Stimulated activated CD4-positive, alpha-beta T cell treated with anti-CD3 and anti-CD28 coated beads, TNF-alpha, amount 100 ng/mL, for 48 hours (primary cell): ENCODE data around the gene SLC26A11.
"Not testable (repeated sequence)": the region's sequence is repeated elsewhere in the genome, so short reads cannot be mapped to it uniquely, and the experiment has no call there.

Experiments
- DNase-seq, 3 donors: peaks; one replicate each; pipeline ENCODE4 v3.0.0-alpha.2; 2020; ENCODE audit warnings: low read depth in 3 of 3

Gene SLC26A11

DNA sequence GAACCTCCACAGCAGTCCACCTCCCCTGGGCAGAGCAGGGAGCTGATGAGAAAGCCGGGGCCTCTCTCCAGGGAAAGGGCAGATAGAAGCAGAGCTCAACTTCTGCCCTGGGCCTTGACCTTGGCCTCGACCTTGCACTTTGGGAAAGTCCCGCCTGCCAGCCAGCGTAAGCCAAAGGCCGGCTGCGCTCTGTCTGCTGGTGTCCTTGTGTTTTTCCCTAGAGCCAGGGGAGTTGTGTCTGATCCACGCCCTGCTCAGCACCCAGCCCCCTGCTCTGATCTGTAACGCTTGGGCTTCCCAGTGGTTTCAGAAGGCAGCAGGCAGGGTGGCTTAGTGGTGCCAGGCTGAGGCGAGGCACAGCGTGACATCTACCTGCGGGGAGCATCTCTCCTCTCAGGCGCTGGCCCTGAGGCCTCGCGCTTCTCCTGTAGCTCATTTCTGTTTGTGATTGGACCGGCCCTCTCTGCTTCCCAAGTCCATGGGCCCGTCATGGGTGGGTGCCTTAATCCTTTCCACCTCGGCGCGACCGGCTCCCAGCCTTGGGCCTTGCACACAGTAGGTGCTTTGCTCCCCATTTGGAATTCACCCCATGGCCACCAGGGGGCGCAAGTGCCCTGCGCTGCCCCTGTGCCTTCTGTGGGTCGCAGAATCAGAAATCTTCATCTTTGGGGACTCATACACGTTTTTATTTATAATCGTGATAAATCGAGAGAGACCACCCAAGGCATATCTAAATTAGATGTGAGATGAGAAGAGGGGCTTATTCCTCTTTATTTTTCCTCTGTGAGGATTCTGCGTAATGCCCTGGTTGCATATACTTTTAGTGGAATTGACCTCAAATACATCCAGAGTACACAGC, 24.3 kb upstream of the SLC26A11 start:
- peak; percentile 23 to 39 (median 26) for DNase-seq

DNA sequence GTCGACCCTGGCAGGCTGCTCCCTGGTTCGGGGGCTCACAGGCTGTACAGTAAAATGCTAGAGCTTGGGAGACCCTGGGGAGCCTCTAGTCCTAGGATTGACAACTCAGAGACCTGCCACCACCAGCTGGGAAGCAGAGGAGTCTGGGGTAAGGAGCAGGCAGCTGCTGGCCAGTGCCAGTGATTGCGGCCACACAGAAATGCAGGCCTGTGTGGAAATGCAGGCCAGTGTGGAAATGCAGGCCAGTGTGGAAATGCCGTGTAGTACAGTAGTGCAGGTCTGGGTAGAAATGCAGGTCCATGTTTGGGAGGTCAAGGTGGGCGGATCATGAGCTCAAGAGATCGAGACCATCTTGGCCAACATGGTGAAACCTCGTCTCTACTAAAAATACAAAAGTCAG, 23.6 kb upstream of the SLC26A11 start:
- no peak for DNase-seq

DNA sequence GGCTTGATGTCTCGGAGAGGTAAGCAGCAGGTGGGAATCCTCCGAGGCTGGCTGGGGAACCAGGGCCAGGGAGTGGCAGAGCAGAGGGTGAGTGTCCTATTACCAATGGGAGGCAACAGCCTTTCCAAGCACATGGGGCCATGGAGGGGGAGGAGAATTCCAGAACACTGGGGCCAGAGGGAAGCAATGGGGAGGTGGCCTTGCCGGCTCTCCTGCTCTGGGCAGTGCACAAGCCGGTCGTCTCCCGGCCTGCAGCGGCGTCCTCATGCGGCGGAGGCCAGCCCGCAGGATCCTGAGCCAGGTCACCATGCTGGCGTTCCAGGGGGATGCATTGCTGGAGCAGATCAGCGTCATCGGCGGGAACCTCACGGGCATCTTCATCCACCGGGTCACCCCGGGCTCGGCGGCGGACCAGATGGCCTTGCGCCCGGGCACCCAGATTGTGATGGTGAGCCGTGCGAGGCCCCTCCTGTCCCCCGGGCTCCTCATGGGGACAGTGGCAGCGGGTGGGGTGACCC, 22.0 kb upstream of the SLC26A11 start:
- DNase-seq = no peak

DNA sequence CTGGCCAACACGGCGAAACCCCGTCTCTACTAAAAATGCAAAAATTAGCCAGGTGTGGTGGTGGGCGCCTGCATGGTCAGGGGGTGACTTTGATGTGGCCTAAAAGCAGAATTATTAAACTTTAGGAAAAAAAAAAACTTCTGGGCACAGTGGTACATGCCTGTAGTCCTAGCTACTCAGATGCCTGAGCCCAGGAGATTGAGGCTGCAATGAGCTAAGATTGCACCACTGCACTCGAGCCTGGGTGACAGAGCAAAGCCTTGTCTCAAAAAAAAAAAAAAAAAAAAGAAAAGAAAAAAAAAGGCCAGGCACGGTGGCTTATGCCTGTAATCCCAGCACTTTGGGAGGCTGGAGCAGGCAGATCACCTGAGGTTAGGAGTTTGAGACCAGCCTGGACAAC, 20.9 kb upstream of the SLC26A11 start:
- DNase-seq = not testable (repeated sequence)

DNA sequence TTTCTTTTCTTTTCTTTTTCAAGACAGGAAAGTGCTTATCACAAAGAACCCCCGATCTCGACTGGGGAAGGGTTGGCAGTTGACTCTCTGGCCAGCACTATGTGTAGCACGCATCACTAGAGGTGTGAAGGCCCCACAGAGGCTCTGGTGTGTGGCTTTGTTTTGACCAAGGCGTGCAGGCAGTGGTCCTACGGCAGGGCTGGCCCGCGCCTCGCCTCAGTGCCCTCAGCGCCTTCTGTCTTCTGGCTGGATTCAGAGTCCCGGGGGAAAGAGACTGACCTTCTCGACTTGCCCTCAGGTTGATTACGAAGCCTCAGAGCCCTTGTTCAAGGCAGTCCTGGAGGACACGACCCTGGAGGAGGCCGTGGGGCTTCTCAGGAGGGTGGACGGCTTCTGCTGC, 18.8 kb upstream of the SLC26A11 start:
- no peak for DNase-seq

DNA sequence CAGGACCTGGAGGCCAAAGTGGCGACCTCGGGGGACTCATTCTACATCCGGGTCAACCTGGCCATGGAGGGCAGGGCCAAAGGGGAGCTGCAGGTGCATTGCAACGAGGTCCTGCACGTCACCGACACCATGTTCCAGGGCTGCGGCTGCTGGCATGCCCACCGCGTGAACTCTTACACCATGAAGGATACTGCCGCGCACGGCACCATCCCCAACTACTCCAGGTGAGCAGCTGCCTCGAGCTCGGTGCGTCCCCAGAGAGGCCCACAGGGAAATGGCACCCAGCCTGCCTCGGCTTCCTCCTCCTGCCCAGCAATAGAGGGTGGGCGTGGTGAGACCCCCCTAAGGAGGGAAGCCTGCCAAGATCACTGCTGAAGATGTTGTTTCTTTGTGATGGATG, 18.0 kb upstream of the SLC26A11 start:
- no peak for DNase-seq

DNA sequence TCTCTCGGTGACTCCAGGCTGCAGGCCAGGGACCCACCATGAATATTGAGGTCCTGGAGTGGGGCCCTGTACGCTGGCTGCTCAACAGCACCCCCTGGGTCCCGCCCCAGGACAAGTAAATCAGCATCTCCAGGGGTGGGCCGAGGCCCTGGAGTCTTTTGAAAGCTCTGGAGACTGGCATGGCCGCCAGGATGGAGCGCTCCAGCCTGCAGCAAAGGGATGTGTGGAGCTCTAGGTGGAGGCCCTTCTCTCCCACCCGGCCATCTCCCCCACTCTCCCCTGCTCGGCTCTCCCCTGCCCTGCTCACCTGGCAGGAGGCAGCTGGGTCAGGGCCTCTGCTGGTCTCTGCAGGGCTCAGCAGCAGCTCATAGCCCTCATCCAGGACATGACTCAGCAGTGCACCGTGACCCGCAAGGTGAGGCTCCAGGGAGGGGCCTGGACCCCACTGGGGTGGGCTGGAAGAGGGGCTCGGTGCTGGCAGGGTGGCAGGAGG, 16.7 kb upstream of the SLC26A11 start:
- no peak for DNase-seq

DNA sequence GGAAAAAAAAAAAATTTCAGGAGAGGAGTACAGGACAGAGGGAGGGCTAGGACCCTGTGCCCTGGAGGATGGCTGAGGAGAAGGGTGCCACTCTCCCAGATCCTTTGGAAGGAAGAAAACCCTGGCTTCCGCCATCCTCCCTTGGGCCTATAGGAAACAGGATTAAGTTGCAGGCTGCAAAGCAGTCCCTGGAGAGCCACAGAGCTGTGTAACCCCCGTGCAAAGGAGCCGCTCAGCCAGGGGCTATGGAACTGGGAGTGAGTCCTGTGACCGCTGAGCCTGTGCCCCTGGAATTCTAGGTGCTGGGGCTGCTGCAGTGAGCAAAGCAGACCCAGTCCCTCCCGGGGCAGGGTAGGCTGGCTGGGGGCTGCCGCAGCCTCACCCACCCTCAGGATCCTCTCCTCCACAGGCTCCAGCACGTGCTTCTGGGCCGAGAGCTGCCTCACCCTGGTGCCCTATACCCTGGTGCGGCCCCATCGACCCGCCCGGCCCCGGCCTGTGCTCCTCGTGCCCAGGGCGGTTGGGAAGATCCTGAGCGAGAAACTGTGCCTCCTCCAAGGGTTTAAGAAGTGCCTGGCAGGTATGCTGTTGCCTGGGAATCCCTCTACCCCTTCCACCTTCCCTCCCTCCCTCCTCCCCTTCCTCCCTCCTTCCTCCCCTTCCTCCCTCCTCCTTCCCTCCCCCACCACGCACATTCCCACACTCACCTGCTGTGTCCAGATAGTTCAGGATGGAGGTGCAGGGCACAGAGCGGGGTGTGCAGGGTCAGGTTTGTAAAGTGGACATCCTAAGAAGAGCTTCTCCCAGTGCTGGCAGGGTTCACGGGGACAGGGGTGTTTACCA, 15.4 kb upstream of the SLC26A11 start:
- DNase-seq = no peak

DNA sequence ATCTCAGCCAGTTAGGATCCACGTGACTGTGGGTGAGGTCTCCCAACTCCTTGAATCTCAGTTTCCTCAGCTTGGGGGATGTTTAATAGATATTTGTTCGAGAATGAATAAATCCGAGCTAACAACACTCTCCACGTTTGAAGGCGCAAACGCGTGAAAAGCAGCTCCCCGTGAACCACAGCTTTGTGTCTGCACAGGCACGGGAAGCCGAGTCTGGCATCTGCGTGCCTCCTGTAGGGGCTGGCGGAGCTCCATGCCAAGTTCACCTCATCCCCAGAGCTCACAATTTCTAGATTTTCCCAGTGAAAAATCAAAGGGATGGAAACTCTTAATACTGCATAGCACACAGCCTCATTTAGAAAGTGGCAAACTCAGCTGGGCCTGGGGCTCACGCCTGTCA, 14.4 kb upstream of the SLC26A11 start:
- DNase-seq = no peak

DNA sequence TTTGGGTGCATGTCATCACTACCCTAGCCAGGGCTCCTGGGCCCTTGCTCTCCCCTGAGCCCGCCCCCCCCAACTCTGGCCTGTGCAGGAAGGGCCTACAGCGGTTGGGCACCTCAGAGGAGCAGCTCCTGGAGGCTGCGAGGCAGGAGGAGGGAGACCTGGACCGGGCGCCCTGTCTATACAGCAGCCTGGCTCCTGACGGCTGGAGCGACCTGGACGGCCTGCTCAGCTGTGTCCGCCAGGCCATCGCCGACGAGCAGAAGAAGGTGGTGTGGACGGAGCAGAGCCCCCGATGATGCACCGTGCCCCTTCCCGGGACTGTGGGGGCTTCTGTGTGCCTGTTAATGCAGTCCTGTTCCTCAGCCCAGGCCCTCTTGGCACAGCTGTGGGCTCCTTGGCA, 12.2 kb upstream of the SLC26A11 start:
- no peak for DNase-seq

DNA sequence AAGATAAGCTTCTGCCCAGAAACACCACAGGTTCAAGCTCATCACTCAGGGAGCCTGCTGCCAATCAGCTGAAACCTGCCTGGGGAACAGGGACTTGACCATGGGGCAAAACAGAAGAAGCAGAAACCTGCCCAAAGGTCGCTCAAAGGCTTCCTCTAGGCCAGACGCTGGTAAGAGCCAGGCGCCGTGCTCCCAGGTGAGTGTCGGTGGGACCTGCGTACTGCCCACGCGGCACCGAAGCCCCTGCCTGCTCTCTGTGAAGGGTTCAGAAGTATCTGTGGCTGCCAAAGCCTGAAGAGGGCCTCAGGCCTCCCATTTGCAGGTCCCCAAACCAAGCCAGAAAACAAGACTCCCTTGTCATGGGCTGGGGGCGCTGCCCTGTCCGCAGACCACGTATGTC, 10.5 kb upstream of the SLC26A11 start:
- DNase-seq = no peak

DNA sequence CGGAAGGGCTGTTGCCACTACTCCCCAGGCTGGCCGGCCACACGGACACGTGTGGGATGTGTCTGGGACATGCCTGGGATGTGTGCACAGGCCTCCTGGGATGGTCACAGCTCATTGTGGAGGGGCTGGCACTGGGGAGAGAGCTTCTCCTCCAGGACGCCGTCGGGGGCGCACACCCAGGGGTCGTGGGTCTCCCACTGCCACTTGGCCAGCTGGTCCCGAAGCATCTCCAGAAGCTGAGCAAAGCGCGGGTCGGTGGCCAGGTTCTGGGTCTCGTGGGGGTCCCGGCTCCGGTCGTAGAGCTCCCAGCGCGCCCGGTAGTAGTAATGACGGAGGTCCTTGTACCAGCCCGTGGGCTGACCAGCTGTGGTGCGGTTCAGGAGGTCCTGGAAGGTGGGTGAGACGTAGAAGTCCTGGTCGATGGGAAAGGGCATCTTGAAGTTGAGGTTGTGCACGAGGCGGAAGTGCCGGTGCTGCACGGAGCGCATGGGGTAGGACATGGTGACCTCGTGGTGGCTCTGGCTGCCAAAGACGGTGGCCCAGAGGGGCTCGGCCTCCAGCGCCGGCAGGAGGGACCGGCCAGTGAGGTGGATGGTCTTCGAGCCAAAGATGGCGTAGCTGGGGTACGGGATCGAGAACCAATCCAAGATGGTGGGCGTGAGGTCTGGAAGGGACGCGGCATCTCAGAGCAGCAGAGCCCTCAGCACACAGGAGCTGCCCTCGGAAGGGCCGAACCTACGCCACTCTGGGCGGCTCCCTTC, 9.7 kb upstream of the SLC26A11 start:
- DNase-seq = no peak

DNA sequence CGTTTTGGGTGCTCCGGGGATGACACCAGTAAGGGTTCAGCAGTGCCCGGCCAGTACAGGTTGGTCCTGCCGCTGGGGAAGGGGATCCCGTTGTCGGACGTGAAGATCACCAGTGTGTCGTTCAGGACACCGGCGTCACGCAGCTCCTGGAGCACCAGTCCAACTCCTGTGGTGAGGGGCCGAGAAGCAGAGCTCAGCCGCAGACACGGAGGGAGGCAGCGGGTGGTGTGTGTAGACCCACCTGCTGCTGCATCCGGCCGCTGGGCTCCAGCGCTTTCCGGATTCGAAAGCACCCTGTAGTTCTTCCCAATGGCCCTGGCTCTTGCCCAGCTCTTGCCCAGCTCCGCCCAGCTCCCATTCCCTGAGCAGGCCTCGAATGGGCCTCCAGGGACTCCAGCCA, 8.1 kb upstream of the SLC26A11 start:
- DNase-seq = no peak

DNA sequence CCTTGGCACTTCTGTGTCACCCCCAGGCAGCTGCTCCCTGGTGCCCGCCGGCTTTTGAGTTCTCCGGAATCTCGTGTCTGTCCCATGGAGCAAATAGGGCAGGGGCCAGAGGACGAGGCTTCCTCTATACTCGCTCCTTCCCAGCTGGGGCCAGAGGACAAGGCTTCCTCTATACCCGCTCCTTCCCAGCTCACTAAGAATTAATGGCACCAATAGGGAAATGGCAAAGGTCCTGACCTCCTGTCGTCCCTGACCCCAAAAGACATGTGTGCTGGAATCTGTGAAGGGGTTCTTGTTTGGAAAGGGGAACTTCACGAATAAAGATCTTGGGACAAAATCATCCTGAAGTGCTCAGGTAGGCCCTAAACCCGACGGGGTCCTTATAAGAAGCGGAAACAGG, 7.7 kb upstream of the SLC26A11 start:
- no peak for DNase-seq

DNA sequence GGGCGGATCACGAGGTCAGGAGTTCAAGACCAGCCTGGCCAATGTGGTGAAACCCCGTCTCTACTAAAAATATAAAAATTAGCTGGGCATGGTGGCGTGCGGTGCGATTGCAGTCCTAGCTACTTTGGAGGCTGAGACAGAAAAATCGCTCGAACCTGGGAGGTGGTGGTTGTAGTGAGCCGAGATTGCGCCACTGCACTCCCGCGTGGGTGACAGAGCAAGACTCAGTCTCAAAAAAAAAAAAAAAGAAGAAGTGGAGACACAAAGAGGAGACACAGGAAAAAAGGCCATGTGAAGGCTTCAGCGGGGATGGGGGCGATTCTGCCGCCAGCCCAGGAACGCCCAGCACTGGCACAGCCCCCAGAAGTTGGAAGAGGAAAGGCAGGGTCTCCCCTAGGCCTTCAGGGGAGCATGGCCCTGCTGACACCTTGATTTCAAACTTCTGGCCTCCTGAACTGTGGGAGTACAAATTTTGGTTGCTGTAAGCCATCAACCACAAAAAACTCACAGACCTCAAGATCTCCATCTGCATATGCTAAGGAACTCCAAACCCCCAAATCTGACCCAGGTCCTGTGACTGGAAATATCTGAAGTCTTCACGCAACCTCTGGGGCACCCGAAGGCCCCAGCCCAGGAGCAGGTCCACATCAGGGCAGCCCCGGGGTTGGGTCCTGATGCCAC, 7.1 kb upstream of the SLC26A11 start:
- no peak for DNase-seq

DNA sequence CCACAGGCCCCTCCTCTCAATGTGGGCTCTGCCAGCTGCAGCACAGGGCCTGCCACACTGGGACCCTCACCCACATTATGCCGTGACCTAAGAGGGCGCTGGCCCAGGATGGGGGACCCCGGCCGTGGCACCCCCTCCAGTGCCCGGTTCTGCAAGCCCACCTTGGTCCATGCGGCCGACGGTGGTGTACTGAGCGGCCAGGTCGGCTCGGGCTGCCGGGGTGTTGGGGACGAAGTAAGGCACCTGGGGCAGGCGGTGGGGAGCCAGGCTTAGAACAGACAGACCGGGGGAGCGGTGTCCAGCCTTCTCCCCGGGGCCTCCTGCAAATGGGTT, 6.6 kb upstream of the SLC26A11 start:
- DNase-seq = no peak

DNA sequence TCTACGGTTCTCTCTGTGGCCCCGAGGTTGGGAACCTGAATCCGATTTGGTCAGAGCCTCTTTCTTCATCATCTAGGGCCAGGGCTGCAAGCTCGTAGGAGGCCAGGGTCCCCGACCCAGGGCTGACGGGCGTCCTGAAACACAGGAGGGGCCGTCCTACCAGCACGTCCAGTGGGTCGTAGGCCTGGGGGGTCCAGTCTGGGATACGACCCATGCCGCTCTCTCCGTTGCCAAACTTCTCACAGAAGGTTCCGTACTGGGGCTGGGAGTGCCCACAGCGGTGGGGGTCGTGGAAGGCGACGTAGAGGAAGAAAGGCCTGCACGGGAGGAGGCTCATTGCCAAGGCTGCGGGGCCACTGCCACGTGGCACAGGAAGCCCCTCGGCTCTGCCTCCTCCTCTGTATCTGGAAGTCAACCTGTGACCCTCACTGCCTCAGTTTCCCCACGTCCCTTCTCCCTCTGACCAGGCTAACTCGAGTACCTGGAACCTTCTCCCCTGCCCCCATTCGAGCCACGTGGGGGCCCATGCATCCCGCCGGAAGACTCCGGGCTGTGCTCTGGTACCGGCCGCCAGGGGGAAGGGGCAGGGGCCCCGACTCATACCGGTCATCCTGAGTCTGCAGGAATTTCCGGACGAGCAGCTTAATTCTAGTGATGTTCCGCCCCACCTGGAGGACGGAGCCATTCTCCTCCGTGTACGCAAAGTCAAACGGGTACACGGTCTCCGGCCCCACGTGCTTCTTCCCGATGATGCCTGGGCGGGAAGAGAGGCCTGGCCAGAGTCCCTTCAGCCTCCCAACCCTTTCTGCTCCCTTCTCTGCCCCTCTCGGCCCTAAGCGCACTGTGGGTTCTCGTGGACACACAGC, 6.0 kb upstream of the SLC26A11 start:
- no peak for DNase-seq

DNA sequence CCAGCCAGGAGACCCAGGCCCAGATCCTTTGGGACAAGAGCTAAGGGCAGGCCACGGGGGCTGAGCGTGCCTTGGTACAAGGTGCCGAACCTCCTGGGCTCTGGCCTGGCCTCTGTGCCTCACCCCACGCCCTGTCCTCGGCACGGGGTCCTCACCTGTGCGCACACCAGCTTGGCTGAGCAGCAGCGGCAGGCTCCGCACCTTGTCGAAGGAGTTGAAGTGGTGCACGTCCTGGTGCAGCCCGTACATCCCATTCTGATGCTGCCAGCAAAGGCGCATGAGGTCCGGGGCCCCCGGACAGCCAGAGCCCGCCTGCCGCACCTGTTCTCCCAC, 5.4 kb upstream of the SLC26A11 start:
- DNase-seq = no peak

DNA sequence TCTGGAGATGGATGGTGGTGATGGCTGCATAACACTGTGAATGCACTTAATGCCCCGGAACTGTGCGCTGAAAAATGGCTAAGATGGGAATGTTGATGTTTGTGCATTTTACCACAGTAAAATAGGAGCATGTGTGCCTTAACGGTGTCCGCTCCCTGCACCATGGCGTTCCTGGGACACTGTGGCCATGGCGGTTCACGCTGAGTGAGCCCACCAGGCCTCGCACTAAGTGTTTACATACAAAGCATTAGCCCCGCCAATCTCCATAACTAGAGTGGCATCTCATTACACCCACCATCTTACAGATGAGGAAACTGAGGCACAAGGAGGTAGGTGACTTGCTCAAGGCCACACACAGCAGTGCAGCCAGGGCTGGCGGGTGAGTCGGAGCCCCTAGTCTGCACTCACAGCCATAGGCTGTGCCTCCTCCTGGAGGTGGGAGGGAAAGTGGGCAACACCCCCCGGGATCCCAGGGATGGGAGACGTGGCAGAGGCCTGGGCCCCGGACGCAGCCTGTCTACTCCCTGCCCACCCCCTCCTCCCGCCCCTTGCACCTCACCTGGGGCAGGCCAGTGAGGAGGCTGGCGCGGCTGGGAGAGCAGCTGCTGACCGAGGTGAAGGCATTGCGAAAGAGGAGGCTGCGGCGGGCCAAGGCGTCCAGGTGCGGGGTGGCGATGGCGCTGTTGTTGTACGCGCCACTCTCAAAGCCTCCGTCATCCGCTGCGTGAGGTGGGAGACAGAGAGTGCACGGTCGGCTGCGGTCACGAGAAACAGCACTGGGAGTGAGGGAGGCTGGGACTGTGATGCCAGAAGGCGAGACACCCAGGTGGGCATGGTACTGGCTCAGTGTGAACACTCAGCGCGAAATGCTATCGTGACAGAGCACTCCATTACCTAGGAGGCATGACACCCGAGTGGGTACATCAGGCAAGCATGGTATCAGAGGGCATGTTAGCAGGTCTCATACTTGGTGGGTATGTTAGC, 3.5 kb upstream of the SLC26A11 start:
- no peak for DNase-seq
